Measurements from ENCODE around the gene LEMD2.

The LEMD2 gene

DNA sequence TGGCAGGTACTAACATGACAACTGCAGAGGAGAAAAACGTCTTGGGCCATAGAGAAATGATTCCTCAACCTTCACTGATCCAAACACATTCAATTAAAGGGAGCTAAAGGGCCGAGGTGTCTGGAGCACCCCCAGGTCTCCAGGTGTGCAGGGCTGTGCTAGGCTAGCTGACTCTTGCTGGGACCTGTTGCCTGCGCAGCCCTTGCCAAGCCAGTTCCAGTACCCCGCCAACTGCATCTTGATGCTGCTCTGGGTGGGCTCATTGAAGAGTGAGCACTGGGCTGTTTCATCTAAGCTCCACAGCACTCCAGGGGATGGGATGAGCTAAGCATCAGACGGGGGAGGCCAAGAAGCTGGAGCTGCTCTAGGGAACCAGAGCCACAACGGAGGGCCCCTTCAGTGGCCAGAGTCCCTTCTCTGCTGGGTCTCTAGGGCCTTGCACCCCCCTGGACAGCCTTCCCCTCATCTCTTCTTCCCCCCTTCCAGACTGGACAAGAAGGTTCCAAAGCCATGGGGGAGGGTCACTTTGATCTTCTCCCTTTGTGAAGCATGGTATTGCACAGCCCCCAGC lies 15.9 kb downstream of the LEMD2 start:
- TF ChIP-seq CTCF (IDR thresholded peaks at IDR 0.05): no peak
- DNase-seq (ENCODE audit: low spot score): no peak
- Histone ChIP-seq H3K27ac (peak overlapping the region in 1 of 2 donors; percentile 91), H3K4me3 (no peak overlapping the region)

DNA sequence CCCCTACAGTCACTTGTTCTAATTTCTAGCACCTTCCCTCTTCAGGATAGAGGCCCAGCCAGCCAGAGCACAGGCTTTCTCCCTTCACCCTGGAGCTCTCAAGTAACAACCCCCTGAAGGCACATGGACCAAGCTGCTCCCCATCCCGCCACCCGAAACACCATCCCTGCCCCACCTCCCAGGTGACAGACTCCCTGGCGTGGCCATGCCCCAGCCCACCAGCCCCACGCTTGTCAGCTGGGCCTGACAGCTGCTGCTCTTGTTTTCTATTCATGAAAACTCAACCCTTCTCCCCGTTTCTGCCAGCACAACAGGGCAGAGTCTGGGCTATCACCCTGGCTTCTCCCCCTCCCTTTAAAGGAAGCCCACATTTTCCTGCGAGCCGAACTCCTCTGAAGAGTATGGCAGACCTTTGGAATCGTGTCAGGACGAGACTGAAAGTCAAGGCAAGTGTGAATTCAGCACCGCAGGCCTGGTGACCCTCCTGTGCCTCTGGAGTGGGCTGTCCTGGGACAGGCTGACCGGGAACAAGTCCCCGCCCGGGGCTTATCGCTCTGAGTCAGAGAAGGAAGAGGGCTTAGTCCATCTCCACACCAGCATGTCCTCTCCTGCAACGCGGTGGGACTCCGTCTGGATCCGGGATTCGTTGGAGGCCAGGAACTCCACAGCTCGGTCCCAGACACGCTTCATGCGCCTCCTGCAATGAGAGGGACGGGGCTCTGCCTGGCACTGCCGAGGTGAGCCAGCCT lies 16.7 kb downstream of the LEMD2 start:
- Histone ChIP-seq H3K27ac (peak overlapping the region; percentile 67 to 91), H3K4me3 (peak overlapping the region; percentile 61)
- DNase-seq (ENCODE audit: low spot score): no peak
- TF ChIP-seq CTCF (IDR thresholded peaks at IDR 0.05): no peak

GRCh38 chr6:33771146-33772081 lies 17.5 kb downstream of the LEMD2 start:
- peak; percentile 83 for DNase-seq (ENCODE audit: low spot score)
- peak overlapping the region; percentile 61 for H3K4me3 ChIP-seq
- H3K27ac ChIP-seq: peak overlapping the region; percentile 67 to 91
- TF ChIP-seq CTCF (IDR thresholded peaks at IDR 0.05): peak; percentile 94

DNA sequence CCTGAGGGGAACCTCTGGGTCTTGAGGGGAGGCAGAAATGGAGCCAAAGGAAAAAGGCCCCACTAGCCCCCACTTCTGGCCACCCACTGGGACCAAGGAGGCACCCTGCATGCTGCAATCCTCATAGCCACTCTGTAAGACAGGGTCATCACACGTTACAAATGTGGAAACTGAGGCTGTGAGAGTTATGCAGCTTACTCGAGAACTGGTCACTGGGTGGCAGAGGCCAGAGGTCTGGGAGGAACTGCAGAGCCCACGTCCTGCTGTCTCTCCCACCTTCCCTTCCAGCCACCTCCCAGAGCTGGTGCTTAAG lies 18.1 kb downstream of the LEMD2 start:
- Histone ChIP-seq H3K27ac (peak overlapping the region; percentile 67 to 91), H3K4me3 (no peak overlapping the region)
- TF ChIP-seq CTCF (IDR thresholded peaks at IDR 0.05): no peak
- no peak for DNase-seq (ENCODE audit: low spot score)

GRCh38 chr6:33770124-33770832 lies 18.7 kb downstream of the LEMD2 start:
- no peak overlapping the region for H3K4me3 ChIP-seq
- DNase-seq (ENCODE audit: low spot score): no peak
- TF ChIP-seq CTCF (IDR thresholded peaks at IDR 0.05): no peak
- H3K27ac ChIP-seq: peak overlapping the region; percentile 67 to 91

DNA sequence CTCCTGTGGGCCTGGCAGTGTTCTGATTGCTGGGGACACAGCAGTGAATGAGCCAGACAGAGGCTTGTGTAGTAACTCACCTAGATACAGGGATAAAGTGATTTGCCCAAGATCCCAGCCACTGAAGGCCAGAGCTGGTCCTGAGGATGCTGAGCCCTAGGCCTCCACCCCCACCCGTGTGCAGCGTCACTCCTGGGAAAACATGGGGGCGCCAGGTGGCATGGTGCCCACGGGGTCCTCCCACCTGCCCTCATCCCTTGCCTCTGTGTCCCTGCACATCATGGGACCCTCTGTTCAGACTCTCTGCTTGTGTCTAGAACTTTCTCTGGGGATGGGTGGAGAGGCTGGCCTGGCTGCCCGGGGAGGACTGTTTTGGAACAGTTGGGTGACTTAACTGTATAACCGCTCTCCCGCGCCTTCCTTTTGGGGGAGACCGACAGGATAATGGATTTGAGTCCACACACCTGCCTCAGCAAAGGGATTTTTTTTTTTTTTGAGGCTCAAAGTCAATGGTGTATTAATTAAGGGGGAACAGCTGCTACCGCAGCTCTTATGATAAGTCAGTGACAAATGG lies 19.6 kb downstream of the LEMD2 start:
- H3K4me3 ChIP-seq: no peak overlapping the region
- H3K27ac ChIP-seq: no peak overlapping the region
- no peak for TF ChIP-seq CTCF (IDR thresholded peaks at IDR 0.05)
- DNase-seq (ENCODE audit: low spot score): no peak

Measured in coronary artery (tissue), 2 donors.